Stimulated activated CD8-positive, alpha-beta memory T cell treated with anti-CD3 and anti-CD28 coated beads, Interleukin-15, amount 100 ng/mL, for 24 hours (primary cell): ENCODE results near the gene RNF13.

Experiments used
- DNase-seq: peaks from one replicate; pipeline ENCODE4 v3.0.0-alpha.2; 2020; ENCODE audit warnings: low read depth

The RNF13 gene, protein sequence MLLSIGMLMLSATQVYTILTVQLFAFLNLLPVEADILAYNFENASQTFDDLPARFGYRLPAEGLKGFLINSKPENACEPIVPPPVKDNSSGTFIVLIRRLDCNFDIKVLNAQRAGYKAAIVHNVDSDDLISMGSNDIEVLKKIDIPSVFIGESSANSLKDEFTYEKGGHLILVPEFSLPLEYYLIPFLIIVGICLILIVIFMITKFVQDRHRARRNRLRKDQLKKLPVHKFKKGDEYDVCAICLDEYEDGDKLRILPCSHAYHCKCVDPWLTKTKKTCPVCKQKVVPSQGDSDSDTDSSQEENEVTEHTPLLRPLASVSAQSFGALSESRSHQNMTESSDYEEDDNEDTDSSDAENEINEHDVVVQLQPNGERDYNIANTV

DNA sequence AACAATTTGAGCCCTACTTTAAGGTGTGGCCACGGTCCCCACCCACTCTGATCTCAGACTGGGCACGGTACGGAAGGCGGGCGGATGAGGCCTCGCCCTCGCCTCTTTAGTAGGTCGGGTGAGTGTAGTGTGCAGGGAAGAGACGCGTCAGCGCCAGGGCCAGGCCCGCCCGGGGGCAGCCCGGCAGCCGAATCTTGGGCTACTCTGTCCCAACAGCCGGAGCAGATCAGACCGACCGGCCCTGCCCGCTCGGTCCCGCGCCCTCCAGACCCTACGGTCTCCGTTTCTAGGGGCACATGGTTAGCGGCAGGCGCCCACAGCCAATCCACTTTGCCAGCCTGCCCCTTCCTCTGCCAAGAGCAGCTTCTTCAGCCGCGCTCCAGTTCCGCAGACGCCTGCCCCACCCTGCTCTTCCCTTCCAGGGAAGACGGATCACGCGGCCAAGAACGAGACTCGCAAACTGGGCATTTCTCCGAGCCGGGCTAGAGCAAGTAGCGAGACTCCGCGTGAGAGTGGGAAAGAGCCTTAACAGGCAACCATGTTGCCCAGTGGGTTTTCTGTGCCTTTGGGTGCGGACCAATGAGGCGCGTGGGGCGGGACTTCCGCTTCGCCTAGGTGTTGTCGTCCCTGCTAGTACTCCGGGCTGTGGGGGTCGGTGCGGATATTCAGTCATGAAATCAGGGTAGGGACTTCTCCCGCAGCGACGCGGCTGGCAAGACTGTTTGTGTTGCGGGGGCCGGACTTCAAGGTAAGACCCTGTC, at the start of gene RNF13:
Gene RNF13 (plus strand): TSS at position 610 of the 761 bp plus-strand sequence. CDS start 32,812 bp downstream, outside the sequence.
- peak; percentile 79 for DNase-seq

DNA sequence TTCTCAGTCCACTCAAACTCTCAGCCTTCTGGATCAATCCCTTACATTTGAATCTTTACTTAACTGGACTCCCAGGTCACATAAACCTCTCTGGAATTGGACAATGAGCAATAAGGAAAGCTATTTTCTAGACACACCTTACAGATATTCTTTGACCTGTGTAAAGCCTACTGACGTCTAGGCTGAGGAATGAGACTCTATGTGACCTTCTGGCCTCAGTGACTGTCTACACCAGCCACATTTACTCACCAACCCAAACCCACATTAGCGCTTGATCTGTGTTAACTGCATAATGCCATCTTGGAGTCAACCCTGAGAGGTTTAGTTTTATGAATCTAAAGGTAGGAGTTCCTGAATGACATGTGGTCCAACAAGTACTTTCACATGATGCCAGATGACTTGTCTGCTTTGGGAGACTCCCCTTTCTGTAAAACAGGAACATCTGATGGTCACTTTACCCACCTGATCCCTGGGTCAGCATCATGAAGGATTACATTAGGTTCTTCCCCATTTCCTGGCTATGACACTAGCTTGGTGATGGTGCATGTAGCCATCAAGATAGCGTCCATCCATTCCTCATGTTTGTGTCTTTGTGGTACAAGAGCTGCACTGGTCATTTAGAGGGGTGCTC, 49.3 kb upstream of the RNF13 start:
- DNase-seq, result no peak

DNA sequence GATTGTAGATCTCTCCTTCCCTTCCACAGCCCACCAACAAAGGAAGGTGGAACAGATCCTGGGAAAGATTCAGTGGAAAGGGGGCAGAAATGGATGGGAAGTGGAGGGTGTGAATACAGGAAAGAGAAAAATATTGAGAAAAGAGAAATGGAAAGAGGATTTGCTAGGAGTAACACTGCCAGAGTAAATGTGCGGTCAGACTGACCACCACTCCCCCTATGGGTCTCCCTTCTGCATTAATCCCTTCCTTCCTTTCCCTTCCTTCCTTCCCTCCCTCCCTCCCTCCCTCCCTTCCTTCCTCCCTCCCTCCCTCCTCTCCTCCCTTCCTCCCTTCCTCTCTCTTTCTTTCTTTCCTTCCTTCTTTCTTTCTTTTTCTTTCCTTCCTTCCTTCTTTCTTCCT, 48.7 kb upstream of the RNF13 start:
- no peak for DNase-seq

DNA sequence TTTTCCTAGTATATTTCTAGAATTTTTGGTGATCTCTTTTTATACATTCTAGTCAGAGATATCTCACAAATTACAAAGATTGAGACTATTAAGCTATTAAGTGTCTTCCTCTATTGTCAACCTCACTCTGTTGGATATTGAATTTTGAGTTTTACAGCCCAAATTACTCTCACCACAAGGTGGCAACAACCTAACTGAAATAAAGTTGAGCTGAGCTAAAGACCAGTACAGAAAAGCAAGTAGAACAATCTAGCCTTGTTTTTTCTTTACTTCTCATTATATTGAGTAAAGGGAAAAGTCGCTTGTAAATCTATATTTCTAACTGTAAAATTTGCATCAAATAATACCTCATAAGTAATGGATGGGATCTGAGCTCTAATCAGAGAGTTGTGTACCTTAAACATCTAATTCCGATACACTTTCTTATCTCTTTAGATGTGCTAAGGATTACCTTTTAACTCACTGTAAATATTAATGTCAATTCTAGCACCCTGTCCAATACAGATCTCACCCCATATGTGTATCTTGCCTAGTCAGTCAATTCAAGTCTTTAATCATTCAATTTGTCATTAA, 47.2 kb upstream of the RNF13 start:
- DNase-seq, result no peak

DNA sequence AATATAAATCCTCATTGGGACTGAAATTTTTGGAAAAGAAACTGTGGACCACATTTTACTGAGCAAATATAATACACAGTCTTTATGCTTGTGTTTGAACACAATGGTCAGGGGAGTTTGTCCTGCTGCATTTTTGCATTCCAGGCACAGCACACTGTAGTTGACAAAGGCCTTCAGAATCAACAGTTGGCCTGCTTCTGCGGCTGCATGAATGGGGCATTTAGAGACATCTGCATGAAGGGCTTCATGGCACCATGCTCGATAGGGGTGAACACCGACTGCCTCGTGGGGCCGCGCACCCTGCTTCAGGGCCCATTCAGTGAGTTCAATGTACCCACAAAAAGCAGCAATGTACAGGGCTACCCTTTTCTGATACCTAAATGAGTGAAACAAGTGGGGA, 45.3 kb upstream of the RNF13 start:
- no peak for DNase-seq

DNA sequence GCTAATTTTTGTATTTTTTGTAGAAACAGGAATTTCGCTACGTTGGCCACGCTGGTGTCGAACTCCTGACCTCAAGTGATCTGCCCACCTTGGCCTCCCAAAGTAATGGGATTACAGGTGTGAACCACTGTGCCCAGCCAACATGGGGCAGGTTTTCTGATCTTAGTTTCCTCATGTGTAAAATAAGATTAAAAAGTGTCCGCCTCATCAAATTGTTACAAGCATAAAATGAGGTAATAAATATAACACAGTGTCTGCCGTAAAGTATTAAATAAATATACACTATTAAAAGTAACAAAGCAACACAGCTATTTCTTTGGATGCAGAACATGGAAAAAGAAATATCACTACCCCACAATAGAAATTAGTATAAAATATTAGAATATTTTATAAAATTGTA, 44.3 kb upstream of the RNF13 start:
- DNase-seq, result no peak

DNA sequence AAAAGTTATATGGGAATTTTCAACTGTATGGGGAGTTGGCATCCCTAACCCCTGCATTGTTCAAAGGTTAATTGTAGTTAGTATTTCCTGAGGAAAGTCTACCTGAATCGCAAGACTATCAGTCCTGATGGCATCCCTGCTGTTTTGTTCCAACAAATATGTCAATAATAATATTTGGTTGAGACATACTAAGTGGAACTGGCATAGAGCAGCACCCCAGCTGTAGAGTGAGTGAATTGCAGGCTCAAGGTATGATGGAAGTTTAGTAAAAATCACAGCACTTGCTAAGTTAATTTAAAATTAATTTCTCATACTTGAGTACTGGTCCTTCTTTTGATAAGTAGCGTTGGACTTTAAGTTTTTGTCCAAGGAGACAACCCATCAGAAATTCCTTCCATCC, 42.8 kb upstream of the RNF13 start:
- no peak for DNase-seq

DNA sequence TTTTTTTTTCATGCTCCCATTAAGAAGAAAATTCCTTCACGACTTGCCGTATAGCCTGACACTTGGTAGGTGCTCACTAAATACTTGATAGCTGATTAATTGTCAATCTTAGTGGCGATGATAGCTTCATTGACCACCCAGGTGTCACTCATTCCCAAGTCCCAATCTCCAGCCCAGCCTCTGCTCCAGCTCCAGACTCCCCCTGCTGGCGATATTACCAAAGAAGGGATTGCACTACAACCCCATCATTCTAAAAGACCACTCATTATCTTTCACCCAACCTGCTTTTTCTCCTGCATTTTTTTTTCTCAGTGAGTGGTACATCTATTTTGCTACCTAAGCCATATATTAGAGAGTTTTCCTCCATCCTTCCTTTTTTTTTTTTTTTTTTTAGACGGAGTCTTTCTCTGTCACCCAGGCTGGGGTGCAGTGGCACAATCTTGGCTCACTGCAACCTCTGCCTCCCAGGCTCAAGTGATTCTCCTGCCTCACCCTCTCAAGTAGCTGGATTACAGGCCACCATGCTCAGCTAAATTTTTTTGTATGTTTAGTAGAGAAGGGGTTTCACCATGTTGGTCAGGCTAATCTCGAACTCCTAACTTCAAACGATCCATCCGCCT, 41.3 kb upstream of the RNF13 start:
- DNase-seq, result no peak

DNA sequence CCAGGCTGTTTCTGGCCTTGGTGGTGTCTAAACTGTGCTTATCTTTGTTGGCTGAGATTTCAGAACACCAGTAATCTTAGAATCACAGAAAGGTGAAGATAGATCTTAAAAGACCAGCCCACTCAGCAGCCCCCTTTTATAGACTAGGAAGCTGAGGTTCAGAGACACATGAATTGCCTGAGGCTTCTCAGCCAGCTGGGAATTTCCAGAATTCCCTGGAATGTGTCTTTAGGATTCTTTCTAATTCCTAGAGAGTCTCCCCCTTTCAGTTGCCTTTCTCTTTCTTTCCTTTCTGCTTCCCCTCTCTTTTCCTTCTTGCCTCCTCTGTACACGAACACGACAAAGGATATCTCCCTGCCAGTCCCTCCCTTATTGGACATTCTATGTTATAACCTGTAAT, 40.2 kb upstream of the RNF13 start:
- DNase-seq, result no peak

DNA sequence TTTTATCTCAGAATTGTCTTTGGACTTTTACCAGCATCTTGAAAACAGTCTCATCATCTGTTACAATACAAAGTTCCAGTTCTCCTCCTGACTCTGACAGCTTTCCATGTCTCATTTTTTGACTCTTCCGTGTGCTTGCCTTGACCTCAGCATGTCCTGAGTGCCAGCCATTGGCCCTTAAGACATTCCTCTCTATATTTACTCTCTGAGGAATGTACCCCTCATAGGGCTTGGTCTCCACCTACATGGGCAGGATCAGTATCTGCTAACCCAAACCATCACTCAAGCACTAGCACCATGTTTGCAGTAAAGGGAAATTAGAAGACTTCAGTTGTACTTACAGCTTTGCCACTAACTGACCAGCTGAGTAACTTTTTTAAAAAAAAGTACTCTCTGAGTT, 36.8 kb upstream of the RNF13 start:
- no peak for DNase-seq

DNA sequence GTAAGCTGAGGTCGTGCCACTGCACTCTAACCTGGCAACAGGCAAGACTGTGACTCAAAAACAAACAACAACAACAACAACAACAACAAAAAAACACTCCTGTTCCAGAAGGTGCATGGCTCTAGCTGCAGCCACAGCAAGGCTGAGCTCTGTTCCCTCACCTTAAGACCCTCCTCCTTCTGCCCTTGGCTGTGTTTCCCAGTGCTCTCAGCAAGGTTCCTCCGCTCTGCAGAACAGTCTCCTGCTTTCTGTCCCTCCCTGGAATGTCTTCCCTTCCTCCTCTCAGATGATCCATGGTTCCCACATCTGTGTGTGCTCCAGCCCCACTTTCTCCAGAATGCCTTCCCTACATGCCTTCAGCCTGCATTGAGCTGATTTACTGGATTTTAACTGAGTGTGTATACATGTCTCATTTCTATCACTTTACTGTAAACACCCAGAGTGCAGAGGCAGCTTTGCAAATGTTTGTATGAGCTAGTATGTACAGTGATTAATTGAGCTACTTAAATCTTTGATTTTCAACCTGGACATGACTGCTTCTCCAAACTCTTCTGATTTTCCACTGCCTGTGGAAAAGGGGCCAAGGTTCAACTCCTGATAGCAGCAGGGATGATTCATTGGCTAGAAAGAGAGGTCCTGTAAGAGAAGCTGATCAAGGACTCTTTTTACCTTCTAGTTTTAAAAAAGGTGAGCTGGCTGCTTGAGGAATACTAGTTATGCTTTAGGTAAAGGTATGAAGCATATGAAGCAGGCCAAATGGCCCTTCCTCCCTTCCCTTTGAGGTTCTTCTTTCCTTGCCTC, 35.4 kb upstream of the RNF13 start:
- no peak for DNase-seq

DNA sequence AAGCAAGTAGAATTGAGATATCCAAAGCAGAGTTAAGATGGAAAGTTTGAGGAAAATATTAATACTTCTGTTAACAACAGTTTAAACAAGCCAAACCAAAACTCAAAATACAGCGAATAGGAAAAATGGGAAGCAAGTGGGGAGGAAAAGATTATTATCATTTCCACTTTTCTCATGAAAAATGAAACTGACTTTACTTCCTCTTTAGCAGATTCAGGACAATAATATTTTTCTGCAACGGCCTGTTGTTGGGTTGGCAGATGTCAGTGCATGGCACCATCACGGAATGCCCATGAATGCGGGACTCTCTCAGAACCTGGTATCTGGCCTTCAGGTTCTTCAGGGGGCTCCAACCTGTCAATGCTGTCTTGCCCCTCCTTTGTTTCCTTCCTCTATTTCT, 31.8 kb upstream of the RNF13 start:
- no peak for DNase-seq

DNA sequence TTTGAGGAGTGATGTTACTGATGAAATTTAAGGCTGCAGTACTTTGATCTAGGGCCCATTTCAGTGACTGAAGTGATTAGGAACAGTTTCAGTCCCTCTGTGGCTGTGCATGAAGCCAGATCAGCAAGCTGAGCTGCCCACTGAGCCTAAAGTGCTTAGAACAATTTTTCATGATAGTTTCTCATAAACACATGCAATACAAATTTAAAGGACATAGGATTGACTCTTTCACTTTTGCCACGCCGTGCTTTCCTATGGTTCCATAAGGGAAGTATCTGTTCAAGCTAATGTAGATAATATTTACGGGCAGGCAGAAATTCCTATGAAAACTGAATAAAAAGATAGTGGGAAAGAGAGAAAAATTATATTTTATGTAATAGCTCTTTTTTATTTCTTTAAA, 31.3 kb upstream of the RNF13 start:
- no peak for DNase-seq

DNA sequence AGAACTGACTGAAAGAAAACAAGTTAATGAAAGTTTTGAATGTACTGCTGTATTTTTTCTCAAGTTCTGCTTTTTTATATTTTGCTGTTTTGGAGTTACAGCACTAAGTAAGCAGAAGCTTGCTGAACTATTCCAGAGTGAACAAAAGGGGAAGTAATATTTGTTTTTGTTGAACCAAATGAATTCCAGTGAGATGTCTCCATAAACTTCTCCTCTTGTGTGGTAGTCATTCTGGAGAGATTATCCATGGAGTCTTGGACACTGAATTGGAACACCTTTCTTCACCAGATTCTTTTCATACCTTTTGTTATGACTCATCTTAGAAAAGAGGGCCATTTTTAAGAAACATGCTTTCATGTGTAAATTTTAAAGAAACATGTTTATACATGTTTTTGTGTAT, 29.4 kb upstream of the RNF13 start:
- DNase-seq, result no peak

DNA sequence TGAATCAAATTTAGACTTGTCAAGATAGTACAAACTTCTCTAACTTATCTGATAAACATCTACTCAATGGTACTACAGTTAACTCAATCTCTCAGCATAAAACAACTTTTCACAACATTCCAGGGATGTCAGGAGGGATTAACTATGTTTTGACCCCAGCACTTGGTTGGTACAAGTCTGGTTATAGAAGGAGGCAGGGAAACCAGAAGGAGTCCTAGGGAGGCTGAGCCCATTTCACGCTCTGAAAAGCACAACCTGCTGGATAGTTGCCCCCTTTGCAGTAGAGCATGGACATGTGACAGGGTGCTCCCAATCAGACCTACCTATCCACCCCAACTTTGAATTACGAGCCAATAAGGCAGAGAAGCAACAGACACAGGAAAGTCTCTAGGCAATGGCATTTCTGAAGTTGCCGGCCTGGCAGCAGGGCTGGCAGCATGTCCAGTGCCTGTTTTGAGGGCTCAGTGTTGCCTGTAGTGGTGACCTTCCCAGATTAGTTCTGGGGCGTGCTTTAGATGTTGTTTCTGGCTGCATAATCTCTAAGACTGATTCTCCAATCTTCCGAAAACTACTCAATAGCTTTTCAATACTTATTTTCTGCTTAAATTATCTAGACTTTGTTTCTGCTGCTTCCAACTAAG, 28.8 kb upstream of the RNF13 start:
- DNase-seq, result no peak

DNA sequence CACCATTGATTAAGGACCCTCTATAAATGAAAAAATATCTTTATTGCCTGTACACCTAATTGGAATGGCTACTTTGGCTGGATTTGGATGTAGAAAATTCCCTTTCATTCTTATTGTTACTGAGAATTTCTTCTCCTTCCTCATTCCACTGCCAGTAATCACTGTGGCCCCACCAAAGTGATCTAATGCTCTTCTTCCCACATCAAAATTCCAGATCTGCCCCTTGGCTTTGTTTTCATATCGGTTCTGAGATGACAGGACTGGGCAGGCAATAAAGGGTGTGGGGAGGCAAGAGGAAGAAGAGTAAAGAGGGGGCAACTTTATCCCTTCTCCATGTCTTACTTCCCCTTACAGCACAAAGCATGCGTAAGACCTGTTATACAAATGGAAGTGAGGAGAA, 22.7 kb upstream of the RNF13 start:
- DNase-seq, result no peak

DNA sequence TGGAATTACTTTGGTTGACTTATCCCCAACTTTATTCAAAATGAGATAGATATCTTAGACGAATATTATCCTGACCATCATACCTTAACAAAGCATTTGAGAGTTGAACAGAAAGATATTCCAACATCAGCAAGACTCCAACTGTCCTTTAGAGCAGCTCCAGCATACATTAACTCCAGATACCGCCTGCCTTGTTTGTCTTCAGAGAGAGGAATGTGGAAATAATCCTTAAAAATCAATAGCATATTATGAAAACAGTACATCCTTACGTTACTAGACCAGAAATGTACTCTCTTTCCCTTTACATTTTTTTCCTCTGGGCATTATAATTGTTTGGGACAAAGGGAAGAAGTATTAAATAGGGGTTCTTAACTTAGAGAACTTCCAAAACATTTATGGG, 22.3 kb upstream of the RNF13 start:
- DNase-seq, result no peak

DNA sequence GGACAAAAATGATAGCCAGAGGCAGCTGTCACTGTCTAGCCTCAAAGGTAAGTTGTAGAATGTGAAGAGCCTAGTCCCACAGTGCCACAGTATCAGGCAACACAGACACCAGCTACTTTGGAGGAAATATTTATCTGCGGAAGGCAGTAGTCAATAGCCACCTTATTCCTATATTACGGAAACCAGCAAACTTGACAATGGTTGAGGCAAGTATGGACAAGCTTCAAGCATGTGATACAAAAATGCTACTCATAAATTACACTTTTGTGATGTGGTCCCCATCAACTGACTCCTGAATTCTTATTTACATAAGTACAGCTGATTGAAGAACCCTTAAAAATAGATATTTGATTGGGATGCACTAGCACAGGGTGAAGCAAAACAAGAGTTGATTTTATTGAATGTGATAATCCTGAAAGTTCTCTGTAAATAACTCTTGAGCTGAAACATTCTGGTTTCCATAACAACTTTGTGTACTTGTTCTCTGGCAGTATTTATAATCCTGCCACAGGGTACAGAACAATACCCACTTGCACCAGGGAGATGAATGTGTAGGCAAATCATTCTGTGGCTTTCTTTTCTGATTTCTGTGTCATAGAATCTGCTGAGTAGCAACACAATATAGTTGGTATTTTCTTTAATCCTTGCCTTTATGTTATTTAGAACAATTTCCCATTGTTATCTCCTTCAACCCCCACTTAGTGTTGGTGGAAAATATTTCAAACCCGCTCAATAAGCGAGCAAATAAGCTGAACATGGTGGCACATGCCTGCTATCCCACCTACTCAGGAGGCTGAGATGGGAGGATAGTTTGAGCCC, 20.4 kb upstream of the RNF13 start, which contains the start of gene ANKUB1:
Gene ANKUB1 (minus strand): TSS at position 103 of the 819 bp plus-strand sequence. CDS start 188 bp downstream, outside the sequence.
- no peak for DNase-seq

DNA sequence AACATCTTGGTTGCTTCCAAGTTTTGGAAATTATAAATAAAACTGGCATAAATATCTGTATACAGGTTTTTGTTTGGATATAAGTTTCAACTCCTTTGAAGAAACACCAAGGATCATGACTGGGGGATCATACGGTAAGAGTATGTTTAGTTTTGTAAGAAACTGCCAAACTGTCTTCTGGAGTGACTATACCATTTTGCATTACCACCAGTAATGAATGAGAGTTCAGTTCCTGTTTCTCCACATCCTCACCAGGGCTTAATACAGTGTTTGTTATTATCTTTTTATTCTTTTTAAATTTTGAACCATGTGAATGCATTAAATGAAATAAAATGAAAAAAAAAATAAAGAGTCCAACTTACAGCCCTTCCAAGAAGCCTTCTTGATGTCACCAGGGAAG, 17.0 kb upstream of the RNF13 start:
- no peak for DNase-seq

DNA sequence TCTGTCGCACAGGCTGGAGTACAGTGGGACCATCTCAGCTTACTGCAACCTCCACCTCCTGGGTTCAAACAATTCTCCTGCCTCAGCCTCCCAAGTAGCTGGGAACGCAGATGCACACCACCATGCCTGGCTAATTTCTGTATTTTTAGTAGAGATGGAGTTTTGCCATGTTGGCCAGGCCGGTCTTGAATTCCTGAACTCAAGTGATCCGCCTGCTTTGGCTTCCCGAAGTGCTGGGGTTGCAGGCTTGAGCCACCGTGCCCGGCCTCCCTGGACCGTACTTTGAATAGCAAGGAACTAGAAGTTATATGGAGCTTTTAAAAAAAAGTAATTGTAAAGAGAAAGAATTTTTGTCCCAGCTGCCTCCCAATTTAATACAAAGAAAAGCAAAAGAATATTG, 12.3 kb upstream of the RNF13 start:
- no peak for DNase-seq
